NCI-H1694 (cell line): ENCODE measurements around the gene SLC8A1.

ENCODE experiments used
- DNase-seq: peaks from one replicate; lab custom pipeline; 2025; lab: John Stamatoyannopoulos, UW

The SLC8A1 gene

DNA sequence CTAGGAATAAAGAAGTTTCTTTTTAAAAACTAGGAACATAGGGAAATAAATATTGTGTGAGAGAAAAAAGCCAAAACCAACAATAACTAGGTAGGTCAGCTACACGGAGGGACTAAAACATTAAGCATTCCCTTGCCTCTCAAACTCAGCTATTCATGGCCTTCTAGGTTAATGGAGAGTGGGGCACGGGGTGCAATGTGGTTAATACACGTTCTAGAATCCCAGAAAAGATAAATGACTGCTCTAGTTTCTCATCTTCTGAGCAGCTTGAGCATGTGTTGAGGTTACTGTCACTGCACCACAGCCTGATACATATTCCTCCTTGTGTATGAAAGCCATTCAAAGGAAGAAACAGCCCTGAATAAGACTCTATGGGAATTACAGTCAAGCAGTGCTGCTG lies 31.4 kb downstream of the SLC8A1 start:
- DNase-seq = no peak

DNA sequence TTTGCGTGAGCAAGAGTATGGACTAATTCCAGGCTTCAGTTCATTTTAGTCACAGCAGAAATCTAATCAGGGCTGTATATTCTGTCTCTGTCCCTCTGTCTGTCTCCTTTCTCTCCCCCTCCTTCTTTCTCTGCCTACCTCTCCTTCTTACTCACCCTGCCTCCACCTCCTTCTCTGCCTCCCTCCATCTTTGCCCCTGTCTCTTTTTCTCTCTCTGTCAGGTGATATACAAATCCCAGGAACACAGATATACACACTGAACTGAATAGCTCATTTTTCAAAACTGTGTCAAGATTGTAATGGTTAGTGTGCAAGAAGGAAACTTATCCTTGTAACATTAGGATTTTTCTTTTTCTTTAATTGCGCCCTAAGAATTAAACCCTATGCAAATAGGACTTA lies 32.5 kb downstream of the SLC8A1 start:
- no peak for DNase-seq

DNA sequence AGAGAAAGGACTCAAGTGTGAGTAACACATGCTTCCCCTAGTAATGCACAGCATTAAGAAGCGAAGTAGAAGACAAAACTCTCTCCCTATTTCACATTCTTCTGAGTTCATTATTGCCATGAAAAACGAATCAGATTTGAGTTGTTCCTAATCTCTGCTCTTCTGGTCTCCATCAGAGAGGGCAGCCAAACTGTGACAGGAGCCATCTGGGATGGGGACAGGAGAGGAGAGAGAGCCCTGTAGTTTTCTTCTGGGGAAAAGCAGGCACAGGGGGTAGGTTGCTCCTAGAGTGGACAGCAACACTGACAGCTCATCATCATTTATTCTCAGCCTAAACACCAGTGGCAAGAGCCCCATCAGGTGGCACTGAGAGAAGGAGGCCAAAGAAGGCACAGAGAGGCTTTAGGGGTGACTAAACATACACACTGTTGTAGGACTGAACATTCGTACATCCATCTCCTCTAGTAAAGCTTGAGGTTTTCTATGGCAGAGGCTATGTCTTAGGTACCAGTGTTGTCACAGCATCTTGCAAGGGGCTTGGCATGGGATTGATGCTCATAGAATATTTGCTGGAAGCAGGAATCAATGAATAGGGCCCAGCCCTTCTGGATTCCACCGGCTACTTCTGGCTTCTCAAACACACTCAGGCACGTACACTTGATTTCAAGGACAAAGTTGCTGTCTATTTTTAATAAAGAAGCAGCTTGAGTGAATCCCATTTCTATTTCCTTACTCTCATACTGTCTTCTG lies 33.1 kb downstream of the SLC8A1 start:
- DNase-seq = no peak

GRCh38 chr2:40416486-40416885 lies 35.4 kb downstream of the SLC8A1 start:
- no peak for DNase-seq

DNA sequence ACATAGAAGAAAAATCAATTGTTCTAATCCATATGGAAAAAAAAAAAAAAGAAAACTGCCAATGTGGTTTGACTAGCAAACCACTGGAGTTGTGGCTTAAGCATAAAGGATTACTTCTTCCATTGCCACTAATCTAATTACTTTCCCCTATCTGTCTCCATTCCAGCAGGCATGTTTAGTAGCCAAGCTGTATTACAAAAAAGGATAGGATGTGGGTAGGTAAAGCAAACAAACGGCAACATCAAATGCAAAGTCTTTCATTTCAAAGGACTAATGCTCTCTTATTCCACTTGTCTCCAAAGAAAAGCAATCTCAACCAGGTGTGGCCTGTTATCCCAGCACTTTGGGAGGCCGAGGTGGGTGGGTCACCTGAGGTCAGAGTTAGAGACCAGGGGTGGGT lies 36.5 kb downstream of the SLC8A1 start:
- DNase-seq = no peak

DNA sequence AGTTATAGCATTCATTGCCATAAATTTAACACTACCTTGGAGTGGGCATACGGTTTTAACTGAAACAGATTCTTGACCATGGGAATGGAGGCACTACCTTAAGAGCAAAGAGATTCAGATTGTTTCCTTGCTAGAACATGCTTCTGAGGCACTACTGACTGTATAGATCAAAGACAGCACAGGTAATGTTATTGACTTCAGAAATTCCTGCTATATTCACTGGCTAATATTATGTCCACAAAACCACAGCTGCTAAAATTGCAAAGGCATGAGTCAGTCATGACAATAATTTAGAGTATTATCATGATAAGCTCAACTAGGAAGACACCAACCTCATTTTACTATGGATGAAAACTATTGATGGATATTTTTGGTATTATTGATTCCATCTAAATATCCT lies 39.4 kb downstream of the SLC8A1 start:
- DNase-seq = no peak

- no peak for DNase-seq
Measured at GRCh38 chr2:40410695-40411094, 41.2 kb downstream of the SLC8A1 start.

GRCh38 chr2:40409734-40410133 lies 42.2 kb downstream of the SLC8A1 start:
- DNase-seq = no peak

DNA sequence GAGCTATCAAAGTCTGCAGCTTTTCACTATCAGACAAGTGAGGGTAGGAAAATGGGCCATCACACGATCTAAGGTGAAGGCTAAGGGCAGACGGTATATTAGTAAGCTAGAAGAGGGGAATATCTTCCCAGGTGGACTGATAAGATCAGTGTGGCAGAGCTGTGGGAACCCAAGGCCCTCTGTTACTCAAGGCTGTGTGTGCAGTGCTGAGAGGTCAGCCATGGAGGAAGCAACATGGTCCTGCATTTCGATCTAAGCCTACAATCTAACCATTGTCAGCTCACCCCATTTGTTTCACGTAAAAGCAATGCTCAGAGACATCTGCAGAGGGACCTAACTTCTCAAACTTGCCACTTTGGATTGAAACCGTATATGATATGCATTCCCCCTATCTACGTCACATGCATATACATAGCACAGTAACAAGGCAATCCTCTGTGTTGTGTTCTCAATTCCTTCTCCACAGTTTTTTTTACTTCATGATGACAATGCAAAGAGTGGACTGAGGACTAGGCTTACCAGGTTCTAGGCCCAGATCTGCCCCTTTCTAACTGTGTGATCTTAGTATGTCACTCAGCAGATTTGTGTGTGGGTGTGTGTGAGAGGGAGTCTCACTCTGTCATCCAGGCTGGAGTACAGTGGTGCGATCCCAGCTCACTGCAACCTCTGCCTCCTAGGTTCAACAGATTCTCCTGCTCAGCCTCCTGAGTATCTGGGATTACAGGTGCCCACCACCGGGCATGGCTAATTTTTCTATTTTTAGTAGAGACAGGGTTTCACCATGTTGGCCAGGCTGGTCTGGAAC lies 45.2 kb downstream of the SLC8A1 start:
- DNase-seq = no peak

- no peak for DNase-seq
Measured at GRCh38 chr2:40405465-40405864, 46.4 kb downstream of the SLC8A1 start.

DNA sequence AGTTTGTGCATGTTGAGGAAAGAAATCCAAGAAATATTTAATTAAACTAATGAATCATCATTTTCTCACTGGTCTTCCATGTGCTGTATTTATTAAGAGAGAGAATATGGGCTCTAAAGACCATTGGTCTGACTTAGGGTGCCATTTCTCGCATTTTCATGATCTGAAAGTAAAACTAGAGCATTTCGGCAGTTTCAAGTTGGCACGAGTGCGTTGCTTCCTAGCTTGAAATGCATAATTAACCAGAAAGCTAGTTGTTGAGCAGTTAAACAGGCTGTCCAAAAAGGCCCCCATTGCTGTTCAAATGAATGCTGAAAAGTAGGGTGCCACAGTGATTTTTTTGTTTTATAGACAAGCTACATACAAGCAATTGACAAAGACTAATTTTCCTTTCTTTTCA lies 47.4 kb downstream of the SLC8A1 start:
- DNase-seq = no peak

GRCh38 chr2:40403233-40403836 lies 48.6 kb downstream of the SLC8A1 start:
- DNase-seq = no peak

GRCh38 chr2:40401896-40402295 lies 50.0 kb downstream of the SLC8A1 start:
- DNase-seq = no peak

GRCh38 chr2:40400336-40400953 lies 51.4 kb downstream of the SLC8A1 start:
- no peak for DNase-seq

DNA sequence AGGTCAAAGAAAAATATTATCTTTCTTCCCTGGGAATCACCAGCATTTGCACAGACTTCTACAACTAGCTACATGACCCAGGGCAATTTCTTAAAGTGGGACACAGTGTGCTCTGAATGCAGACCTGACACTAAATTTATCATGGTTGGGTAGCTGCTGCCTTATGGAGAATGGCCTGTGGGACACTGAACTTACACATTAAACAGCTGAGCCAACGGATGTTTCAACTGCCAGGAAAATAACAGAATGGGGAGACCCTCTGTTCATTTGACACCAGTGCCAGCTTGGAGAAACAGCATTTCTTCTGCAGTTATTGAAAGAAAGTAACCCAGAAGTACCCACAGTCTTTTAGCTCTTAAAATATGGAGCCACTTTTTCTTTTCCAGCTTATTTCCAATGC lies 54.1 kb downstream of the SLC8A1 start:
- no peak for DNase-seq

DNA sequence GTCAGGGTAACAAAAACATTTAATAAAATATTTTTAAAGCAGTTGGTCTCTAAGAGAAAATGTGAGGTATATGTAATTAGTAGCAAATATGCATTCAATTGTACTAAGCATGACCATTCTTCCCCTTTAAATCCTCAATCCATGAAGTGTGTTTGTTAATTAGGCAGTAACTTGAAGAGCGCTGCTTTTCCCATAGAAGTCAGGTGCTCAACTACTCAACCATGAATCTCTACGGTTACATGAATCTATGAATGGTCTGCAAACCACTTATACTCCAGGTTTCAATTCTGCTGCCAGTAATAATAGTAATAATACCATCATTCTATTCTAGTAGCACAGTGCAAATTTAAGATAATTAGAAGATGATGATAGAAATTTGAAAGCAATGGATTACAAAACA lies 55.8 kb downstream of the SLC8A1 start:
- DNase-seq = no peak

GRCh38 chr2:40395169-40396073 lies 56.5 kb downstream of the SLC8A1 start:
- DNase-seq = no peak

- DNase-seq = no peak
Measured at GRCh38 chr2:40394597-40394996, 57.3 kb downstream of the SLC8A1 start.

GRCh38 chr2:40394031-40394430 lies 57.9 kb downstream of the SLC8A1 start:
- DNase-seq = no peak

DNA sequence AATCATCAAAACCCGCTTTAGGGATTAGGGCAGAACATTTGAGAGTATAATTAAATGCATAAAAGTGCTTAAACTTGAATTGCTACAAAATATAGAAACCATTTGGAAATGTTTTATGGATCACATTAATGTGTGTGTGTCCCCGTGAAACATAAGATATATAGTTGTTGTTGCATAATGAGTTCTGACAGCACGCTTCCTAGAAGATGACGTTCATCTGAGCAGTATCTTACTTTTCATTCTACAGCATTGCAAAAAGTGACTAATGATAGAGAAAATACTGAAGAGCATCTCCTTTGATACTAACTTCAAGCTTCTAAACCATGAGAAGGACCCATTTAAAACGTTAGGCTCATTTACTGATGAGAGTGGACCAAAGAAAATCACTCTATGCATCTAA lies 63.7 kb downstream of the SLC8A1 start:
- no peak for DNase-seq

DNA sequence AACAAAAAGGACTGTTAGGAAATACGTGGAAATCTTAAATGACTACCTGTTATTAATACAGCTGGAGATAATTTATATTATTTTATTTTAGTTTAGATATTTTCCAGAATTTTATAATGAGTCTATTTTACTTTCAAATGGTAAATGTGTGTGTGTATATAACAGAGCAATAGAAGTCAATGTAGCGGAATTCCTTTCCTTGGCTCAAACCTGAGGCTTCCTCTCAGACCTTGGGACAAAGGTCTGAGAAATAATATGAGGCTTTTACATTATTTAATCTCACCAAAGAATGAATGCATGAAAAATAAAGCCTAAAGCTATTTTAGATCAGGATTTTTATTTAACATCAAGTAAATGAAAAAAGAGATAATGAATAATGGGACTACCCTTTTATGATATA lies 65.7 kb downstream of the SLC8A1 start:
- no peak for DNase-seq

DNA sequence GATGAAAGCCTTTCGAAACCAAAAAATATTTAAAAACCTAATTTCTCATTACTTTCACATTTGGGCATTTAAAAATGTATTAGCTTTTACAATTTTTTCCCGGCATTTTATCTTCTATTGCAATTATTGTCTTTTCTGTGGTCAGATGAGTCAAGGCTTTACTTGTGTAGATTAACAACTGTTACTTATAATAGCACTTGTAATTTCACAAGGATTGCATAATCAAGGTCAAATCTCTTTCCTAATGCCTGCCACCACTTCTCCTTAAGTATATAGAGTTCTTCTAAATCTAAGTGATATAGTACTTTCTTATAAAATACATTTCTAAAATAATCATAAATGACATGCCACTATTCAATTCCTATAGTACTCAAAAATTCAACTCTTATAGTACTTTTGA lies 67.2 kb downstream of the SLC8A1 start:
- no peak for DNase-seq
